Lower leg skin (tissue), 3 donors: Measurements from ENCODE around the gene FAM81B.
"Not testable (repeated sequence)": the region's sequence is repeated elsewhere in the genome, so short reads cannot be mapped to it uniquely, and the experiment has no call there.

ENCODE experiments used
- POLR2A ChIP-seq, 2 donors: fragments of 450-650 bp; IDR thresholded peaks; one replicate each; pipeline ENCODE4 v1.6.1; 2016 to 2017; ENCODE audit warnings: antibody characterized with exemption in 2 of 2, mild to moderate bottlenecking in 1 of 2, moderate library complexity in 1 of 2
- TF ChIP-seq, protein P1 (sequence below), 3 donors: fragments of 450-650 bp; IDR thresholded peaks; one replicate each; pipeline ENCODE4 v1.5.1; 2016; ENCODE audit warnings: antibody characterized with exemption in 3 of 3, mild to moderate bottlenecking in 3 of 3, moderate library complexity in 2 of 3

DNA sequence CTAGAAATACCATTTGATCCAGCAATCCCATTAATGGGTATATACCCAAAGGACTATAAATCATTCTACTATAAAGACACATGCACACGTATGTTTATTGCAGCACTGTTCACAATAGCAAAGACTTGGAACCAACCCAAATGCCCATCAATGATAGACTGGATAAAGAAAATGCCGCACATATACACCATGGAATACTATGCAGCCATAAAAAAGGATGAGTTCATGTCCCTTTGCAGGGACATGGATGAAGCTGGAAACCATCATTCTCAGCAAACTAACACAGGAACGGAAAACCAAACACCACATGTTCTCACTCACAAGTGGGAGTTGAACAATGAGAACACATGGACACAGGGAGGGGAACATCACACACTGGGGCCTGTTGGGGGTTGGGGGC is 799 bp downstream of the FAM81B start:
- TF ChIP-seq, protein P1, sequence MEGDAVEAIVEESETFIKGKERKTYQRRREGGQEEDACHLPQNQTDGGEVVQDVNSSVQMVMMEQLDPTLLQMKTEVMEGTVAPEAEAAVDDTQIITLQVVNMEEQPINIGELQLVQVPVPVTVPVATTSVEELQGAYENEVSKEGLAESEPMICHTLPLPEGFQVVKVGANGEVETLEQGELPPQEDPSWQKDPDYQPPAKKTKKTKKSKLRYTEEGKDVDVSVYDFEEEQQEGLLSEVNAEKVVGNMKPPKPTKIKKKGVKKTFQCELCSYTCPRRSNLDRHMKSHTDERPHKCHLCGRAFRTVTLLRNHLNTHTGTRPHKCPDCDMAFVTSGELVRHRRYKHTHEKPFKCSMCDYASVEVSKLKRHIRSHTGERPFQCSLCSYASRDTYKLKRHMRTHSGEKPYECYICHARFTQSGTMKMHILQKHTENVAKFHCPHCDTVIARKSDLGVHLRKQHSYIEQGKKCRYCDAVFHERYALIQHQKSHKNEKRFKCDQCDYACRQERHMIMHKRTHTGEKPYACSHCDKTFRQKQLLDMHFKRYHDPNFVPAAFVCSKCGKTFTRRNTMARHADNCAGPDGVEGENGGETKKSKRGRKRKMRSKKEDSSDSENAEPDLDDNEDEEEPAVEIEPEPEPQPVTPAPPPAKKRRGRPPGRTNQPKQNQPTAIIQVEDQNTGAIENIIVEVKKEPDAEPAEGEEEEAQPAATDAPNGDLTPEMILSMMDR (IDR thresholded peaks at IDR 0.05), result not testable (repeated sequence)
- TF ChIP-seq POLR2A (IDR thresholded peaks at IDR 0.05), result not testable (repeated sequence)
